GM19397 (cell line): Measurements from ENCODE around the gene VPS4B.

ENCODE experiments used
- ATAC-seq: cut with Tn5 transposase; IDR thresholded peaks from one replicate; pipeline ENCODE4 v1.9.1; 2021; ENCODE audit warnings: mild to moderate bottlenecking, moderate library complexity; ENCODE audit not compliant: unreplicated experiment

Gene VPS4B

DNA sequence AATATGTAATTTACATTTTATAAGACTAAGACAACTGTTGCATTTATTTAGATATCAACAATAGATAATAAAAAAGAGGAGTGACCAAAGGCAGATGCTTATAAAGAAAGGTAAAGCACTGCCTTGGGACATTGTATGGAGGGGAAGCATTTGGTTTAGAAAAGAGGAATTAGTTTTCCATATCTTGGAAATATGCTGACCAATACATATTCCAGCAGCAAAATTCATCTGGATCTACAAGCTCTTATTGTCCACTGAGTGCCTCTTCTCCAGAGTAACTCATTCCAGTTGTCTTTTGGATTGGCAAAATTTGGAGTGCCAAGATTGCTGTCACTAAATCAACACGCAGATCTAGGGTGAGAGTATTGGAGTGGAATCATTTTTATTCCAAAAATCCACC, 8.9 kb upstream of the VPS4B start:
- ATAC-seq = no peak

DNA sequence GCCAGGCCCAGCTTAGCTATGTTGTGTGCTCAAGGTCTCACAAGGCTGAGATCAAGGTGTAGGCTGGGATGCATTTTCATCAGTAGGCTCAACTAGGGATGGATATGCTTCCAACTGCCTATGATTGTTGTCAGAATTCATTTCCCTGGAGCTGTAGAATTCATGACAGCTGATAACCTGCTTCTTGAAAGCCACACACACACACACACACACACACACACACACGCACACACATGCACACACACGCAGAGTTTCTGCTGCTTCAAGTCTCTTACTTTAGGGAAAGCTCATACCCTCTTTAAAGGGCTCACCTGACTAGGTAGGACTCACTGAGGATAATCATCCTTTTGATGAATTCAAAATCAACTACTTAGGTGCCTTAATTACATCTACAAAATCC, 8.2 kb upstream of the VPS4B start:
- no peak for ATAC-seq

DNA sequence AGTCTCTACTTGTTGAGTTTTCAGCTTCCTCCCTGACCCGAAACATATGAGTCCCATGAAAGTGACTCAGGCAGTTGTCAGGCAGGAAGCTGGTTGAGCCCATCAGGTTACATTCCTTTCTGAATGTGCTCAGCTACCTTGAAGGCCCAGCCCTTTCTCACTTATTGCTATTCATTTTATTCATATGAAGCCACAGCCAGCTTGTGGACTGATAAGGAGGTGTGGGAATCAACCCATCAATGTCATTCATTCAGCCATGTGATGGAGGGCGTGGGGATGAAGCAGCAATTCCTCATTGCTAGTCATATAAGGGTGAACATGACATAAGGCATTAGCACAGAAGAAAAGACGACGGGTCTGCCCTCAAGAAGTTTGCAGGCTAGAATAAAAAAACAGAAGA, 5.3 kb upstream of the VPS4B start:
- ATAC-seq = no peak

DNA sequence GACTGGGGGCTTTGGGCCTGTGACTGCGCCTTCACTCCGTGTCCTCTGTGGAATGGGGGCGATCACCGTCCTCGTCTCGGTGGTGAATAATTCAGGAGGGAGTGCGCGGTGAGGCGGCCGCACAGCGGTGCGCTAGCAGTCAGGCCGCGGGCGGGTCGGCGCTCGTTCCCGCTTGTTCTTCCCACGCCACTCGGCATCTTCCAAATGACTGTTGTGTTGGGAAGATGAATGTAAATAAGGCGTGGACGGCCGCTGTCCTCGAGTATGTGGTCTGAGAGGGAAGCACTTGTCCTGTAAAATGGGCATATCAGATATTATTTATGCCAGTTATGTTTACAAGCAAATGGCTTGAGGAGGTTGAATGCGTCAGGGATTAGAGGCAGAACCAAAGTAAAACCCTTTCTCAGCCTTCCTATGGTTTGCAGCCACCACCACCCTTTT, 608 bp upstream of the VPS4B start:
- ATAC-seq = peak; percentile 28

DNA sequence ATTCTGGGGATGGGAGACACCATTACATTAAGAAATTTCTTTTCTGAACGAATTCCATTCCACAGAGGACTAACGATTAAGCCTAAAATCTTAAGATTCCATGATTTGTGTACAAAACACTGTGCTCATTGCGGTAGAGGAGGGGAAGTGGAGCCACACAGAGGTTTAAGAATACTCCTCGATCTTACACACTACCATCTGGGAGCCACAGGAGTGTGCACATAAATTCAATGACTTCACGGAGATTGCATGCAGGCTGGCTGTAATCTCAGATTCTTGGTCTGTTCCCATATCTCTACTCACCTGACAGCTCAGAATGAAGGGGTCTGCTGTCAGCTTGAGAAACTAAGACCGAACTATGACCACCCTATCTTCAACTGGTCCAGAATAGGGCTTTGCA, 762 bp downstream of the VPS4B start:
- ATAC-seq = no peak

DNA sequence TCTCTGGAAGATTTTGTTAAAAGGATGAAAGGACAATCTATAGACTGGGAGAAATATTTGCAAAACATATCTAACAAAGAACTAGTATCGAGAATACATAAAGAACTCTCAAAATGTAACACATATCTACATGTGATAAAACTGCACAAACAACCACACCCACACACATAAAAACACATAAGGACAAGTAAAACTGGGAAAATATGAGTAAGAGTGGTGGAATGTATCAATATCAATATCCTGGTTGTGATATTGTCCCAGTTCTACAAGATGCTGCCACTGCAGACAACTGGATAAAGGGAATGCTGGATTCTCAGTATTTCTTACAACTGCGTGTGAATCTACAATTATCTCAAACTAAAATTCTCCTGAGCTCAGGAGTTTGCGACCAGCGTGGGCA, 9.3 kb downstream of the VPS4B start:
- ATAC-seq = no peak

DNA sequence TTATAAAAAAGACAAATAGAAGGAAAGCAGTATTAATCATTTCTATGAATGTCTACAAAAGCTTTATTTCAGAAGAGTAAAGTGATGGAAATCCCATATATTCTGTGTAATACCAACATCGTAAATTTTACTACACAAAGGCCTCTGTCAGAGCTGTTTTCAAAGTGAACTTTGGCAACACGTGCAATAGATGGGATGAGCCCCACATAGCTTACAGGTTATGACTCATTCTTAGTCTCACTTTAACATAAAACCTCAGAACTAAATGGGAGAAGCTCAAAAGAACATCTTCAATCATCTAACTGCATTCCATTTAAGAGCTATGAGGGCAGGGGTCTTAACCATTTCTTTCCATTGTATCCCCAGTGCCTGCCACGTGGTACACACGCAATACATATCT, 11.5 kb downstream of the VPS4B start:
- no peak for ATAC-seq

DNA sequence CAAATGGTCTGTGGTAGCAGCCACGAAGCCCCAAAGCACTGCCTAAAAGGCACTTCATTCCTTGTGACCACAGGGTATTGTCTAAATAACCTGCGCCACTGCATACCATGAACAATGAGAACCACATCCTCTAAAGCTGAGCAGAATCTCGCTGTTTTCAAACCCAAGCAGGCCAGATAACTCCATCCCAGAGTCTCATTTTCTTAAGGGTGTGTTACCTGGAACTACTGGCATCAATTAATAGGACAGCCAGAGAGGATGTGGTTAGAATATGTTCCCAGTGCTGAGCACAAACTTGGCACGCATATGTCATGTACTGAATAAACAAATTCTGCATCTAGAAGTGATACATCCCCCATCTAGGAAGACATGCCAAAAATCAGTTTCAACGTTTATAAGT, 13.0 kb downstream of the VPS4B start:
- ATAC-seq = no peak

DNA sequence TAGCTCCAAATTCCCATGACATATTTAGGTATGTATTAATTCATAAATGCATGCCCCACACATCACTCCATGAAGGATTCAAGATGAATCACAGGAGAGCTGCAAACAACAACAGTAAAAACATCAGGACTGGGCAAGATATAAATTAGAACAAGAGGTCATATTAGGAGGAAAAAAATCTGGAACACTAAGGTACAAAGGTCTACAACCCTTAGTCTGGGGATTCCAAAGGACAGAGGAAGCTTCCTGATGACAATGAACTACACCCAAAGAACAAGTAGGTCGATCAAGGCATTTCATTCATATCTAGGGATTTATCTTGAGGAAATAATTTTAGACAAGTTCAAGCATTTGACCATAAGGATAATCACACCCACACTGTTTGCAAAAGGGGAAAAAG, 14.5 kb downstream of the VPS4B start:
- ATAC-seq = no peak

DNA sequence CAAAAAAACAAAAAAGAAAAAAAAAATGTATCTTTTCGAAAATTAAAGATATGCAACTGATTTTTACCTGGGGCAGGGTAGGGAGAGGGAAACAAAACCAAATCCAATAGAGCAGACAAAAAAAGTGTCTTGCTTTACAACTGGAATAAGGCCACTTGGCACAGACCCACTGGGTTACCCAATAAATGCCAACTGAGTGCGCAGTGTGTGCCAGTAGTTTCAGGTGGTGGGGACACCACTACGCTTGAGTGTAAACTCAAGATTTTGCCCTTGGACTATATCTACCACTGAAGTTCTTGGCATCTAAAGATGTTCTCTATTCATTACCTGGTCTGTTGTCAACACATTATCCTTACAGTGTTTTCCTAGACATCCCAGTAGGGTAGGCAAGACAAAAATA, 16.3 kb downstream of the VPS4B start:
- ATAC-seq = no peak

DNA sequence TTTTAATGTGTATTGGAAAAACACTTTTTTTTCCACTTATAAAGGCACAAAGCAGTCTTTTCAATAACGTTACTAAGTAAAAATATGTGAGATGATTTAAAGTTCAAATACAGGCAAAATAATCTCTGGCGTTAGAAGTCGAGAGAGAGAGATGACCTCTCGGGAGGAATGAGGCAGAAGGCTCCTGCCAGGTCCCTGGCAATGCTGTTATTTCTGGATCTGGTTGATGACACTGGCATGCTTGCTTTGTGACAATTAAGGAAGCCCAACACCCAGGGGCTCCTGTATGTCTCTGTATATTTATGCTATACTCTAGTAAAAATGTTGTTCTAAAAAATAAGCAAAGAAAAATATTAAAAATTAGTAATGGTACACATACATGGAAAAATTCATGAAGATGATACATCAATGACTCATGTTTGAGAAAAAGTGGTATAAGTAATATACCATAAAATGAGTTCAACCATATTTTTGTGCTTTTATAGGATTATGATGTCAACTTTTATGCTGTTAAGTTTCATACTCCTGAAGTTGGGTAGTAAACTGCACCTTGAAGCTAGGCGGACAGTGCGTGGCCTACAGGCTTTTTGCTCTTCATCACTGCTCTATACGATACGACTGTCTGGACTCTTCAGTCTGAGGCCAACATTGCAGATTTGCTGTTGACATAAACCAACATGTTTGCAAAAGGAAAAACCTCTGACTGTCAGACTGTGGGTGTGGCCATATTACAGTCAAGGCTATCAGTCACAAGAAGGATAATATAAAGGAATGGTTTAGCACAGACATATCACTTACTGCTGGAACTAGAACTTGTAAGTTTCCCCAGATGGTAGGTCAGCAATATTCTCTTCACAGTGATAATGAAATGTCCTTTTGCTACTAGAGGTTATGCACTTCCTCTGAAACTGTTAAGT, 19.8 kb downstream of the VPS4B start:
- ATAC-seq = no peak

DNA sequence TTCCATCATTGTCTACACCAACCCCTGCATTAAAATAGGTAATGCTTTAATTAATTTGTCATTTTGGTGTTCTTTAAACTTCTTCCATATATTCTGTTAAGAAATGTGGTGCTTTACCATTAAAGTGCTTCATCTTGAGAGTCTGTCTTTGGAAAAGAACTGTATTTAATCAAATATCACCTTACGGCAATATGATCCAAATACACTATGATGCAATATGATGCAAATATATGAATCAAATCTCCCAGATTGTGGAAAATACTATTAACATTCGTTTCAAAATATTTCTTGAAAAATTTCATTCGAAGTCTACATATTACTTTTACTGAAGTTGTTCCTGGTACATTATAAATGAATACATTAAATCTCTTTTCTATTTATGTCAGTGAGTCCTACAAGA, 23.0 kb downstream of the VPS4B start:
- no peak for ATAC-seq

DNA sequence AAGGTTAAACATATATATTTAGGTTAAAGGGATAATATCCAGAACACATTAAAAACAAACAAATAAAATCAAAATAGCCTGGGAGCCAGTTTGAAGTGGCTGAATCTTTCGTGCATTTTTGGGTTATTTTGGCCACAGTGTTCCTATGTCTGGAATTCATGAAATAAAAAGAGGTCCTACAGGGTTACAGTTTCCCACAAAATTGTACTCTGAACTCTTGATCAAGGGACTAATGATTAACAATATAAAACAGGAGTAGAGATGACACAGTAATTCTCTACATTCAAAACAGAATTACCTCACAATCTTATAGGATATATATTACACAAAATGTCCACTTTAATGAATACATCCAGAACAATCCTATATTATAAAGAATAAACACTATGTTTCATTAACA, 24.9 kb downstream of the VPS4B start:
- no peak for ATAC-seq

DNA sequence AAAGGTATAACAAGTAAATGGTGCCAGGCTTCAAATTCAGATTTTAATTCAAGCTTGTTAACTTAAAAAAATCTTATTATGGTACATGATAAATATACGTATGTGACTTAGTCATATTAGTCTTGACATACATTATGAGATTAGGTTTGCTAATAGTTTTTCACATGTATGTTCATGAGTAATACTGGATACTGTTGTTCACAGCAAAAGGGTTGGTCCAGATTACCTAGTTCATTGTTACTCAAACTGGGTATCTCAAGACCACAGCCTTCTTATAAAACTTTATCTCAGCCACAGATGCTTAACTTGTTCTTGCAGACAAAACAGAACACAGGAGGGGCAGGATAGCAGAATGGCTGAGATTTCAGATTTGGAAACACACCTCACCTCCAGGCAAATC, 26.8 kb downstream of the VPS4B start:
- no peak for ATAC-seq

DNA sequence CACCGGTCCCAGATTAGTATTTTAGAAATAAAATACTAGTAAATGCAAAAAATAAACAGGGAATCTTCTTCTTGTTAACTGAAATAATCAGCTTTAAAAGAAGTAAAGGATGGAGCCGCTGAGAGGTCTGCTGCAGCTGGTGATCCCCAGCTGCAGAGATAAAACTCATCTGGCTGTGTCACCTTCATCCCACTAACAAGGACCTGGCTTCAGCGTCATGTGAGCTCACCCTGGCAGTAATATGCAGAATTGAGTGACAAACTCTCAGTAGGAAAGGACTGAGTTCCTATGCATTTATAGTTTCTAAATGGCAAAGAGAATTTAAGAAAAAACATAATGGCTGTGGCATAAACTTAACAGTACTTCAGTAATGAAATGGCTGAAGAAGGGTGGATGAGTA, 27.3 kb downstream of the VPS4B start:
- ATAC-seq = no peak

DNA sequence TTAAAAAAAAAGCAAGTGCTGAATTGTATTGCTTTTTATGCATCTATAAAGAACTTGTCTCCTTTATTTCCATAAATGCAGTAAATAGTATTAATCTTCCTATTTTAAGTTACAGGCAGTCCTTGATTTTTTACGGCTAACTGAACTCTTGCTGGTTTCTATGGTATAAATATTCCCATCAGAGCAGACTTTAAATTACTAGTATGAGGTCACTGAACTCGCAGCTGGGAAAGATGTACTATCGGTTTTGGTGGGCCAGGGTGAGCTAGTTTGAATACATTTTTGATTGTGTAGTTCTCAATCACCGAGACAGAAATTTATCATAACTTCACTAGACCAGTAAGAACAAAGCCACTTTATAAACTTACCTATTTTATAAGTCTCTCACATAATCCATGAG, 34.4 kb downstream of the VPS4B start:
- ATAC-seq = no peak

DNA sequence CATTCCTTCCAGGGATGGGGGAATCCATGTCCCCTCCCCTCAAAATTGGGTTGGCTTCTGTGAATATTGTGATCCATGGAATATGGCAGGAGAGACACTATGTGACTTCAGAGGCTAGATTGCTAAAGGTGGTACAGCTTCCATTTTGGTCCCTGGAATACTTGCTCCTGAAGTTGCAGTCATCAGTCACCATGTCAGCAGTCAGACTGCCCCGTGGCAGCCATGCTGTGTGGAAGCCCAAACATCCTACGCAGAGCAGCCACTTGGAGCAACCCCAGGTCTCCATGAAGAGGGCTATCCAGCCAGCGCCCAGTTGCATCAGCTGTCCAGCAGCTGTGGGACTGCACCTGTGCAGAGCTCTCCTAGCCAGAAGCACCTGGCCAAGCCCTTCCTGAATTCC, 39.4 kb downstream of the VPS4B start:
- ATAC-seq = no peak

DNA sequence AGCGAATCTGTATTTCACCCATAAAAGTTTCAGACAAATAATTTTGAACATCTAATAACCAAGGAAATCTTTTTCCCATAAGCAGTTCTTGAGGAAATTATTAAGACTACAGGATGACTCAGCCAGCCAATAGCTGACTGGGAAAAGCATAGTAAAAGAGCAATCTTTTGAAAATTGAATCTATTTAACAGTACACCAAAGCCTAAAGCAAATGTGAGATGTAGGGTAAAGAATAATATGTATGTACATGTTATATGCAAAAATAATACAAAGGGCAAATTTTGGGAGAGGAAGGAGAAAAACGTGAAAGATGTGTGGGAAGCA, 42.7 kb downstream of the VPS4B start:
- ATAC-seq = no peak

DNA sequence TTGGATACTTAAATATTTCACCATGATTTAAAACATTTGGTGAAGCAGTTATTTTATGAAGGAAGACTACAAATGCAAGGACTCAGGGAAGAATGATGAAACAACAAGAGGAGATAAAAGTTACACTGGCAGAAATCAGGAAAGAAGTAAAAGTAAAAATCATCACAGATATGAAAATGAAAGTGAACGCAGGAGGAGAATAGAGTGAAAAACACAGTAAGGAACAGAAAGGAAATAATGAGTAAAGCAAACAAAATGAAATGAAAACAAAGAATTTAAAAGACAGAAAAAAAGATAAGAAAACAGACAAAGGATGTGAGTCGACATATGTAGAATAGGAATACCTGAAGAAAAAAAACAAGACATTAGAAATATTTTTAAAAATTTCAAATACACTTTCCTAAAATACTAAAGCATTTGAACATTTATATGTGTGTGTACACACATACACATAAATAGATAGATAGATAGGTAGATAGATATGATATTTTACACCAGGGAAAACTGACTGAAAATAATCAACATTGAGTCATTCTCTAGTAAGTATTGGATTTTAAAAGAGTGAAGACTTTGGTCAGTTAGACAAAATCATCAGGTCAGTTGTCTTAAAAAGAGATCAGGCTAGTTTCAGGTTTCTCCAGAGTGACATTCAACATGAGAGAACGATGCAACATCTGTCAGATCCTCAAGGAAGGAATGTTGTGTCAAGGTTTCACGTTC, 43.2 kb downstream of the VPS4B start:
- no peak for ATAC-seq

DNA sequence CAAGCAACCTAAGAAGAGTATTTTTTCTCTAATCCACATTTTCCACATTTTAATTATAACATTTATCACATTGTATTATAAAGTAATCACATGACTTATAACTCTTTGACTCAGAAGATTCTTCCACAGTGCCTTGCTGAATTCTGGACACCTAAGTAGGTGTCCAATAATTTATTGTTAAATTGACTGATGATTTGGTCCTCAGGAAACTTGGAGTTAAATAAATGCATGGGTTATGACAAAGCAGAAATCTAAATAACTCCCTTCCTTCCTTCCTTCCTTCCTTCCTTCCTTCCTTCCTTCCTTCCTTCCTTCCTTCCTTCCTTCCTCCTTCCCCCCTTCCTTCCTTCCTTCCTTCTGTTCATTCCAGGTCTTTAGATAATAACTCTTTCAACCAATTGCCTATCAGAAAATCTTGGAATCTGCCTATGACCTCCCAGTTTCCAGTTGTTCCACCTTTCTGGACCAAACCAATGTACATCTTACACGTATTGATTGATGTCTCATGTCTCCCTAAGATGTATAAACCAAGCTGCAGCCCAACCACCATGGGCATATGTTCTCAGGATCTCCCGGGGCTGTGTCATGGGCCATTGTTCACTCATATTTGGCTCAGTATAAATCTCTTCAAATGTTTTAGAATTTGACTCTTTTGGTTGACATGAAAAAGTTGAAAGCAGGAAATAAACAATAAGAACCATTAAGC, 44.8 kb downstream of the VPS4B start:
- ATAC-seq = no peak

DNA sequence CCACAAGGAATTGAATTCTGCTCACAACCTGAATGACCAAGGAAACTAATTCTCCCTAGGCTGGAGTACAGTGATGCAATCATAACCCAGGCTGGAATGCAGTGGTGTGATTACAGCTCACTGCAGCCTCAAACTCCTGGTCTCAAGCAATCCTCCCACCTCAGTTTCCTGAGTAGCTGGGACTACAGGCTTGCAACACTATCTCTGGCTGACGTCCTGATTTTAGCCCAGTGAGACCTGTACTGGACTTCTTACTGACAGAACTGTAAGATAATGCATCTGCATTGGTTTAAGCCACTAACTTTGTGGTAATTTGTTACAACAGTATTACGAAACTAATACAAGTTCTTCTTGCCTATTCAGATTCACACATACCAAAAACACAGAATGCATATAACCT, 45.7 kb downstream of the VPS4B start:
- ATAC-seq = no peak

DNA sequence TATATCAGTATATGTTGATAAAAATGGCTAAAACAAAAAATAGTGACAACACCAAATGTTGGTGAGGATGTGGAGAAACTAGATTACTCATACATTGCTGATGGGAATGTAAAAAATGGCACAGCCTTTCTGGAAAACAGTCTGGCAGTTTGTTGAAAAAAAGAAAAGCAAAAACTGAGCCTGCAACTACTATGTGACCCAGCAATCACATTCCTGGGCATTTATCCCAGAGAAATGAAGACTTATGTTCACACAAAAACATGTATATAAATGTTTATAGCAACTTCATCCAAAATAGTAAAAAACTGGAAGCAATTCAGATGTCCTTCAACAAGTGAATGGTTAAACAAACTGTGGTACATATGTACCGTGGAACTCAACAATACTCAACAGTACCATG, 47.7 kb downstream of the VPS4B start:
- no peak for ATAC-seq
